HepG2 (cell line): ENCODE measurements around the gene CRAT. TPM values are rescaled to one million over a fixed set of nuclear protein-coding genes. Genes with fewer than 3 reads are reported as not detected.
A peak's percentile ranks its signal among the peaks of the same experiment; 100 is the strongest.

ENCODE experiments used
- HMGA1 ChIP-seq: sonication (generic); formaldehyde crosslinking; conservative IDR thresholded peaks from 2 replicates; pipeline ENCODE4 v1.4.0; 2020; ENCODE audit warnings: missing genetic modification reagents
- HNRNPLL ChIP-seq: fragments of 200-400 bp; formaldehyde crosslinking; IDR thresholded peaks from 2 replicates; pipeline ENCODE4 v1.6.1; 2017; ENCODE audit warnings: mild to moderate bottlenecking, low read depth, low read length; ENCODE audit not compliant: poor library complexity, severe bottlenecking
- SKI ChIP-seq: fragments of 450-650 bp; IDR thresholded peaks from one replicate; pipeline ENCODE4 v1.6.1; 2018; ENCODE audit warnings: mild to moderate bottlenecking; ENCODE audit not compliant: partially characterized antibody
- ZNF660 ChIP-seq: sonication (generic); formaldehyde crosslinking; IDR thresholded peaks from 2 replicates; pipeline ENCODE4 v1.5.1; 2020; ENCODE audit warnings: mild to moderate bottlenecking, low read depth, missing genetic modification reagents, borderline replicate concordance
- polyA plus RNA-seq, 8 experiments: library from polyadenylated mRNA; depleted of rRNA in 3 of 8; stranded (reverse) in 7 of 8; unstranded in 1 of 8; fragments of >200 nt; fragmentation: Illumina TruSeq in 4 of 8; extraction: Trizol in 4 of 8; gene quantifications; 2 replicates each; pipeline versions ENCODE4 v1.2.1 to v1.2.3, GENCODE V29; 2011 to 2016; ENCODE audit warnings: low read depth in 4 of 8, missing spikeins in 1 of 8, mixed read lengths in 1 of 8; ENCODE audit not compliant: insufficient read depth in 1 of 8
- total RNA-seq, 5 experiments: library from RNA; depleted of rRNA; stranded (reverse); fragments of >200 nt; fragmentation: Illumina TruSeq; extraction: Trizol; gene quantifications; 2 replicates each; pipeline ENCODE4 v1.2.3, GENCODE V29; 2016; ENCODE audit warnings: low read depth in 1 of 5
- TF ChIP-seq, protein P1 (sequence below), 2 experiments: fragments of 450-650 bp in 1 of 2; sonication (generic) in 1 of 2; formaldehyde crosslinking in 1 of 2; IDR thresholded peaks; 2 replicates each; pipeline versions ENCODE4 v1.6.1 to v1.8.0; 2016 to 2022; ENCODE audit warnings: antibody characterized with exemption in 1 of 2, mild to moderate bottlenecking in 1 of 2, missing genetic modification reagents in 1 of 2
- TF ChIP-seq, protein P2 (sequence below): IDR thresholded peaks from 2 replicates; pipeline ENCODE4 v1.6.1; 2016
- TF ChIP-seq, protein P3 (sequence below): fragments of 450-650 bp; IDR thresholded peaks from 2 replicates; pipeline ENCODE4 v1.6.1; 2017; ENCODE audit warnings: mild to moderate bottlenecking
- TF ChIP-seq, protein P4 (sequence below): sonication (generic); formaldehyde crosslinking; IDR thresholded peaks from 2 replicates; pipeline ENCODE4 v1.5.1; 2020; ENCODE audit warnings: missing genetic modification reagents, mild to moderate bottlenecking, borderline replicate concordance
- TF ChIP-seq, protein P5 (sequence below): sonication (generic); formaldehyde crosslinking; IDR thresholded peaks from 2 replicates; pipeline ENCODE4 v1.4.0; 2020; ENCODE audit warnings: missing genetic modification reagents, borderline replicate concordance

Gene CRAT
- total and polyA plus RNA-seq, 2 of the 13 experiments (the other 11 are each of a cell fraction or from before 2014, with no cell fraction given): 26.1 to 26.6 TPM

DNA sequence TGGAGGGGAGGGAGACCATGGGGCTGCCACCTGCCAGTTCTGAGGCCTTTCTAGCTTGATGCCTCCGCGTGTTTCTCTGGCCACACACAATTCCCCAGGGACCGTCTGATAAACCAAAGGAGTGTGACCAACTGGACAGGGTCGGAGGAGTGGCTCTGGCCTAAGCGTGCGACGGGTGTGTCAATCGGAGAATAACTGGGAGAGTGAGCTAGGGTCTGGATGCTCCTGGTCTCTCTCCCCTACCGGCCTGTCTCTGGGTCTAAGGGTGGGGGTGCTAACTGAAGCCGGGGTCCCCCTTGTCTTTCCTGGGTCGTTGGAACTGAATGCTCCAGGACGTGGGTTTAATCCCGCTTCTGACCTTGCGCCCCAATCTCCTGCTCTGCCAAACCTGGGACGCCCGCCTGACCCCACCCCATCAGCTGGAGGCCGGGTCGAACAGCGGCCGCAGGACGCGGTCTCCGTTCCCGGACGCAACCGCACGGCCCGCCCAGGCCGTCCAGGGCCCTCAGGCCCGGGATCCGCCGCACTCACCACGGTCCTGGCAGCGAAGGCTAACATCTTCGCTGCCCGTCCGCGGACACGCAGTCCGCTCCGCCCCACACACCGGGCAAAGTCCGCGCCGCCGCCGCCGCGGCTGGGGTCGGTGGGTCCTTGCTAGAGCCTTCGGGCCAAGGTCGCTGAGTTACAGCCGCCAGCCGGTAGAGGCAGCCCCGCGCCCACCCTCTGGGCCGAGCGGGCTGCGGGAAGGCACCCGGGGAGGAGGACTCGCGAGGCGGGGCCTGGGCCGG is 447 bp downstream of the CRAT start (continued):
- TF ChIP-seq, protein P1, sequence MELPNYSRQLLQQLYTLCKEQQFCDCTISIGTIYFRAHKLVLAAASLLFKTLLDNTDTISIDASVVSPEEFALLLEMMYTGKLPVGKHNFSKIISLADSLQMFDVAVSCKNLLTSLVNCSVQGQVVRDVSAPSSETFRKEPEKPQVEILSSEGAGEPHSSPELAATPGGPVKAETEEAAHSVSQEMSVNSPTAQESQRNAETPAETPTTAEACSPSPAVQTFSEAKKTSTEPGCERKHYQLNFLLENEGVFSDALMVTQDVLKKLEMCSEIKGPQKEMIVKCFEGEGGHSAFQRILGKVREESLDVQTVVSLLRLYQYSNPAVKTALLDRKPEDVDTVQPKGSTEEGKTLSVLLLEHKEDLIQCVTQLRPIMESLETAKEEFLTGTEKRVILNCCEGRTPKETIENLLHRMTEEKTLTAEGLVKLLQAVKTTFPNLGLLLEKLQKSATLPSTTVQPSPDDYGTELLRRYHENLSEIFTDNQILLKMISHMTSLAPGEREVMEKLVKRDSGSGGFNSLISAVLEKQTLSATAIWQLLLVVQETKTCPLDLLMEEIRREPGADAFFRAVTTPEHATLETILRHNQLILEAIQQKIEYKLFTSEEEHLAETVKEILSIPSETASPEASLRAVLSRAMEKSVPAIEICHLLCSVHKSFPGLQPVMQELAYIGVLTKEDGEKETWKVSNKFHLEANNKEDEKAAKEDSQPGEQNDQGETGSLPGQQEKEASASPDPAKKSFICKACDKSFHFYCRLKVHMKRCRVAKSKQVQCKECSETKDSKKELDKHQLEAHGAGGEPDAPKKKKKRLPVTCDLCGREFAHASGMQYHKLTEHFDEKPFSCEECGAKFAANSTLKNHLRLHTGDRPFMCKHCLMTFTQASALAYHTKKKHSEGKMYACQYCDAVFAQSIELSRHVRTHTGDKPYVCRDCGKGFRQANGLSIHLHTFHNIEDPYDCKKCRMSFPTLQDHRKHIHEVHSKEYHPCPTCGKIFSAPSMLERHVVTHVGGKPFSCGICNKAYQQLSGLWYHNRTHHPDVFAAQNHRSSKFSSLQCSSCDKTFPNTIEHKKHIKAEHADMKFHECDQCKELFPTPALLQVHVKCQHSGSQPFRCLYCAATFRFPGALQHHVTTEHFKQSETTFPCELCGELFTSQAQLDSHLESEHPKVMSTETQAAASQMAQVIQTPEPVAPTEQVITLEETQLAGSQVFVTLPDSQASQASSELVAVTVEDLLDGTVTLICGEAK (IDR thresholded peaks at IDR 0.05): no peak
- TF ChIP-seq, protein P1 (CRISPR knock-in tag; IDR thresholded peaks at IDR 0.05): 0 out of 2 replicates have a peak, but pooled peaks have one; percentile 23
- TF ChIP-seq HNRNPLL (peak; percentile 68), SKI (peak; percentile 78), HMGA1 (CRISPR knock-in tag) (no peak), ZNF660 (CRISPR knock-in tag) (no peak)
- TF ChIP-seq, protein P2, sequence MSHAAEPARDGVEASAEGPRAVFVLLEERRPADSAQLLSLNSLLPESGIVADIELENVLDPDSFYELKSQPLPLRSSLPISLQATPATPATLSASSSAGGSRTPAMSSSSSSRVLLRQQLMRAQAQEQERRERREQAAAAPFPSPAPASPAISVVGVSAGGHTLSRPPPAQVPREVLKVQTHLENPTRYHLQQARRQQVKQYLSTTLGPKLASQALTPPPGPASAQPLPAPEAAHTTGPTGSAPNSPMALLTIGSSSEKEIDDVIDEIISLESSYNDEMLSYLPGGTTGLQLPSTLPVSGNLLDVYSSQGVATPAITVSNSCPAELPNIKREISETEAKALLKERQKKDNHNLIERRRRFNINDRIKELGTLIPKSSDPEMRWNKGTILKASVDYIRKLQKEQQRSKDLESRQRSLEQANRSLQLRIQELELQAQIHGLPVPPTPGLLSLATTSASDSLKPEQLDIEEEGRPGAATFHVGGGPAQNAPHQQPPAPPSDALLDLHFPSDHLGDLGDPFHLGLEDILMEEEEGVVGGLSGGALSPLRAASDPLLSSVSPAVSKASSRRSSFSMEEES: 0 out of 2 replicates have a peak, but pooled peaks have one; percentile 12
- TF ChIP-seq, protein P3, sequence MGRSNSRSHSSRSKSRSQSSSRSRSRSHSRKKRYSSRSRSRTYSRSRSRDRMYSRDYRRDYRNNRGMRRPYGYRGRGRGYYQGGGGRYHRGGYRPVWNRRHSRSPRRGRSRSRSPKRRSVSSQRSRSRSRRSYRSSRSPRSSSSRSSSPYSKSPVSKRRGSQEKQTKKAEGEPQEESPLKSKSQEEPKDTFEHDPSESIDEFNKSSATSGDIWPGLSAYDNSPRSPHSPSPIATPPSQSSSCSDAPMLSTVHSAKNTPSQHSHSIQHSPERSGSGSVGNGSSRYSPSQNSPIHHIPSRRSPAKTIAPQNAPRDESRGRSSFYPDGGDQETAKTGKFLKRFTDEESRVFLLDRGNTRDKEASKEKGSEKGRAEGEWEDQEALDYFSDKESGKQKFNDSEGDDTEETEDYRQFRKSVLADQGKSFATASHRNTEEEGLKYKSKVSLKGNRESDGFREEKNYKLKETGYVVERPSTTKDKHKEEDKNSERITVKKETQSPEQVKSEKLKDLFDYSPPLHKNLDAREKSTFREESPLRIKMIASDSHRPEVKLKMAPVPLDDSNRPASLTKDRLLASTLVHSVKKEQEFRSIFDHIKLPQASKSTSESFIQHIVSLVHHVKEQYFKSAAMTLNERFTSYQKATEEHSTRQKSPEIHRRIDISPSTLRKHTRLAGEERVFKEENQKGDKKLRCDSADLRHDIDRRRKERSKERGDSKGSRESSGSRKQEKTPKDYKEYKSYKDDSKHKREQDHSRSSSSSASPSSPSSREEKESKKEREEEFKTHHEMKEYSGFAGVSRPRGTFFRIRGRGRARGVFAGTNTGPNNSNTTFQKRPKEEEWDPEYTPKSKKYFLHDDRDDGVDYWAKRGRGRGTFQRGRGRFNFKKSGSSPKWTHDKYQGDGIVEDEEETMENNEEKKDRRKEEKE: no peak
- TF ChIP-seq, protein P4, sequence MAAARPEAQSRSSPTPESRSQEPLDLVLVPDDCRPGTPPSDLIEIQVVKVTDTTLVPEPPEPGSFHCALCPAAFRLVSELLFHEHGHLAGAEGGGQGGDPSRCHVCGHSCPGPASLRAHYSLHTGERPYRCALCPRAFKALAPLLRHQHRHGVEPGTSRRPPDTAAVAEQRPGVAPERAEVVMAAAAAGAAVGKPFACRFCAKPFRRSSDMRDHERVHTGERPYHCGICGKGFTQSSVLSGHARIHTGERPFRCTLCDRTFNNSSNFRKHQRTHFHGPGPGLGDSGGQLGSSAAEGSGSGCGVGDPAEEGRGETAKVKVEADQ: peak; percentile 69; the same call in 1 of the 2 replicates
- TF ChIP-seq, protein P5, sequence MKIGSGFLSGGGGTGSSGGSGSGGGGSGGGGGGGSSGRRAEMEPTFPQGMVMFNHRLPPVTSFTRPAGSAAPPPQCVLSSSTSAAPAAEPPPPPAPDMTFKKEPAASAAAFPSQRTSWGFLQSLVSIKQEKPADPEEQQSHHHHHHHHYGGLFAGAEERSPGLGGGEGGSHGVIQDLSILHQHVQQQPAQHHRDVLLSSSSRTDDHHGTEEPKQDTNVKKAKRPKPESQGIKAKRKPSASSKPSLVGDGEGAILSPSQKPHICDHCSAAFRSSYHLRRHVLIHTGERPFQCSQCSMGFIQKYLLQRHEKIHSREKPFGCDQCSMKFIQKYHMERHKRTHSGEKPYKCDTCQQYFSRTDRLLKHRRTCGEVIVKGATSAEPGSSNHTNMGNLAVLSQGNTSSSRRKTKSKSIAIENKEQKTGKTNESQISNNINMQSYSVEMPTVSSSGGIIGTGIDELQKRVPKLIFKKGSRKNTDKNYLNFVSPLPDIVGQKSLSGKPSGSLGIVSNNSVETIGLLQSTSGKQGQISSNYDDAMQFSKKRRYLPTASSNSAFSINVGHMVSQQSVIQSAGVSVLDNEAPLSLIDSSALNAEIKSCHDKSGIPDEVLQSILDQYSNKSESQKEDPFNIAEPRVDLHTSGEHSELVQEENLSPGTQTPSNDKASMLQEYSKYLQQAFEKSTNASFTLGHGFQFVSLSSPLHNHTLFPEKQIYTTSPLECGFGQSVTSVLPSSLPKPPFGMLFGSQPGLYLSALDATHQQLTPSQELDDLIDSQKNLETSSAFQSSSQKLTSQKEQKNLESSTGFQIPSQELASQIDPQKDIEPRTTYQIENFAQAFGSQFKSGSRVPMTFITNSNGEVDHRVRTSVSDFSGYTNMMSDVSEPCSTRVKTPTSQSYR (CRISPR knock-in tag): no peak
